Keratinocyte (primary cell): ENCODE results near the gene SUFU. TPM values are rescaled to one million over a fixed set of nuclear protein-coding genes. Genes with fewer than 3 reads are reported as not detected.

ENCODE experiments used
- DNase-seq: peaks from one replicate; pipeline ENCODE4 v3.0.0-alpha.2; 2011; ENCODE audit warnings: low read depth, missing footprints, low spot score
- FAIRE-seq: peaks from 2 replicates; lab custom pipeline; 2011; peaks lifted over from hg19 to GRCh38; lab: Jason Lieb, UNC
- H2AFZ ChIP-seq: 2 replicates; pipeline ENCODE4 v1.6.0; 2012; ENCODE audit warnings: low read length, control low read depth, inconsistent platforms; ENCODE audit not compliant: control insufficient read depth
- H3K27ac ChIP-seq: 2 replicates; pipeline ENCODE4 v1.5.1; 2011; ENCODE audit warnings: low read length; ENCODE audit not compliant: control insufficient read depth, insufficient read depth
- H3K27me3 ChIP-seq: 3 replicates; pipeline ENCODE4 v1.6.0; 2011; ENCODE audit warnings: low read length; ENCODE audit not compliant: control insufficient read depth, insufficient read depth; ENCODE audit errors: extremely low read depth
- H3K36me3 ChIP-seq, 2 experiments: 2 replicates in 1 of 2; 3 replicates in 1 of 2; pipeline ENCODE4 v1.5.1; 2011; ENCODE audit warnings: low read length in 2 of 2, mild to moderate bottlenecking in 1 of 2; ENCODE audit not compliant: control insufficient read depth in 2 of 2, insufficient read depth in 2 of 2; ENCODE audit errors: extremely low read depth in 1 of 2
- H3K4me1 ChIP-seq: 3 replicates; pipeline ENCODE4 v1.5.1; 2011; ENCODE audit warnings: low read length; ENCODE audit not compliant: control insufficient read depth, insufficient read depth; ENCODE audit errors: extremely low read depth
- H3K4me2 ChIP-seq: 3 replicates; pipeline ENCODE4 v1.6.0; 2011; ENCODE audit warnings: low read depth, low read length; ENCODE audit not compliant: control insufficient read depth, insufficient read depth; ENCODE audit errors: extremely low read depth
- H3K4me3 ChIP-seq, 3 experiments: fragments of 200-600 bp in 1 of 3; sonication (generic) in 1 of 3; 2 replicates in 2 of 3; 3 replicates in 1 of 3; pipeline ENCODE4 v1.5.1; 2011 to 2016; ENCODE audit warnings: low read length in 3 of 3, mild to moderate bottlenecking in 3 of 3, control low read depth in 2 of 3, inconsistent platforms in 1 of 3, low read depth in 1 of 3, mixed read lengths in 1 of 3, mixed run types in 1 of 3, moderate library complexity in 1 of 3; ENCODE audit not compliant: control insufficient read depth in 2 of 3, insufficient read depth in 2 of 3; ENCODE audit errors: extremely low read depth in 1 of 3
- H3K79me2 ChIP-seq: 2 replicates; pipeline ENCODE4 v1.6.0; 2012; ENCODE audit warnings: low read length; ENCODE audit not compliant: control insufficient read depth, insufficient read depth
- H3K9ac ChIP-seq: 3 replicates; pipeline ENCODE4 v1.6.0; 2011; ENCODE audit warnings: low read length; ENCODE audit not compliant: control insufficient read depth, insufficient read depth; ENCODE audit errors: extremely low read depth
- H3K9me1 ChIP-seq: 3 replicates; pipeline ENCODE4 v1.6.0; 2011; ENCODE audit warnings: low read length; ENCODE audit not compliant: control insufficient read depth, insufficient read depth; ENCODE audit errors: extremely low read depth
- H3K9me3 ChIP-seq: 2 replicates; pipeline ENCODE4 v1.5.1; 2012; ENCODE audit warnings: low read depth, low read length; ENCODE audit not compliant: control insufficient read depth
- H4K20me1 ChIP-seq: 3 replicates; pipeline ENCODE4 v1.6.0; 2011; ENCODE audit warnings: low read length; ENCODE audit not compliant: control insufficient read depth, insufficient read depth; ENCODE audit errors: extremely low read depth
- EZH2 ChIP-seq: IDR thresholded peaks from one replicate; pipeline ENCODE4 v1.6.1; 2012; ENCODE audit warnings: inconsistent platforms, mild to moderate bottlenecking, low read length, moderate library complexity
- dilution Hi-C: fragments of 300-500 bp; cut with MboI; formaldehyde crosslinking; loops from one replicate; pipeline ENCODE4 v1.7.0; 2020; ENCODE audit warnings: low sequenced_read_pairs; ENCODE audit not compliant: extremely low pct_ligation_motif_present
- polyA plus RNA-seq, 5 experiments: library from polyadenylated mRNA; depleted of rRNA in 3 of 5; stranded (reverse) in 3 of 5; stranded (forward) in 1 of 5; unstranded in 1 of 5; fragments of >200 nt; gene quantifications; 1 replicate in 1 of 5; 2 replicates in 3 of 5; 3 replicates in 1 of 5; pipeline versions ENCODE4 v1.2.1 to v1.2.3, GENCODE V29; 2011 to 2012; ENCODE audit warnings: missing spikeins in 2 of 5, low read depth in 1 of 5, low replicate concordance in 1 of 5
- TF ChIP-seq, protein P1 (sequence below), 3 experiments: IDR thresholded peaks in 1 of 3; conservative IDR thresholded peaks in 1 of 3; optimal IDR thresholded peaks in 1 of 3; 2 replicates in 2 of 3; 3 replicates in 1 of 3; pipeline versions ENCODE3 to v1.5.1; 2011; ENCODE audit warnings: low read length in 3 of 3, mild to moderate bottlenecking in 3 of 3, moderate library complexity in 2 of 3, control low read depth in 1 of 3, inconsistent platforms in 1 of 3; ENCODE audit not compliant: insufficient read depth in 2 of 3; ENCODE audit errors: extremely low read depth in 1 of 3

The SUFU gene
- polyA plus RNA-seq, 1 donor (not counting 4 experiments of a cell fraction or from before 2014, with no cell fraction given), result 3.7 TPM

DNA sequence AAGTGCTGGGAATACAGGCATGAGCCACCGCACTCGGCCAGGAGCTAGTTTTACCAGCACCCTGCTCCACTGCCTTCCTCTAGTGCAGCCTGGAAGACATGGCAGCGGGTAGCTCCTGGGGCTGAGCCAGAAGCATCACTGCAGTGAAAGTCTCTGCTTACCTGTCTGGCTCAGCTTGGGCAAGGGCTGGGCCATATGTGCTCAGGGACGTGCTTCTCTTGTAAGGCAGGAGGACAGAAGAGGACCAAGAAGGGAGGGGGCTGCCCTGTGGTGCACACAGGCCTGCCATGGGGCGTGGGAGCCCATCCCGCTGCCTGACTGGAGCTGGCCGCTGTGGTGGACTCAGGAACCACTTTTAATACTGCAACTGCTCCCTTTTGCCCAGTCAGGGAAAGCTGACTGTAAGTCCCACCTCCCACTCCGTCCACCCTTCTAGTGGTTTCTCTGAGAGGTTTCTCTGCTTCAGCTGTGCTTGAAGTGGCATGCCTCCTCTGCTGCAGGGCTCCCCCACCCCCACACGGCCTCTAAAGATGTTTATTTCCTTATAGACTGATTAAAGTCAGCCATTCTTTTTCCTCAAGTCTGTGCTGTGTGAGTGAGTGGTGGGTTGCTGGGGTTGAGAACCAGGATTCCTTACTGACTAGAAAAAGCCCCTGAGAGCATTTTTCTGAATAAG lies 27.2 kb upstream of the SUFU start:
- H3K27ac ChIP-seq, result no peak overlapping the region
- no peaks in the 10 kb centered on the region for H3K27me3 ChIP-seq
- H2AFZ ChIP-seq, result no peak overlapping the region
- no peaks in the 10 kb centered on the region for H3K4me1 ChIP-seq
- H3K9ac ChIP-seq, result no peak overlapping the region
- FAIRE-seq (no peak), DNase-seq (no peak)
- dilution Hi-C loops, result no loop called here
- H3K9me1 ChIP-seq, result no peaks in the 10 kb centered on the region
- no peak for TF ChIP-seq EZH2
- TF ChIP-seq, protein P1, sequence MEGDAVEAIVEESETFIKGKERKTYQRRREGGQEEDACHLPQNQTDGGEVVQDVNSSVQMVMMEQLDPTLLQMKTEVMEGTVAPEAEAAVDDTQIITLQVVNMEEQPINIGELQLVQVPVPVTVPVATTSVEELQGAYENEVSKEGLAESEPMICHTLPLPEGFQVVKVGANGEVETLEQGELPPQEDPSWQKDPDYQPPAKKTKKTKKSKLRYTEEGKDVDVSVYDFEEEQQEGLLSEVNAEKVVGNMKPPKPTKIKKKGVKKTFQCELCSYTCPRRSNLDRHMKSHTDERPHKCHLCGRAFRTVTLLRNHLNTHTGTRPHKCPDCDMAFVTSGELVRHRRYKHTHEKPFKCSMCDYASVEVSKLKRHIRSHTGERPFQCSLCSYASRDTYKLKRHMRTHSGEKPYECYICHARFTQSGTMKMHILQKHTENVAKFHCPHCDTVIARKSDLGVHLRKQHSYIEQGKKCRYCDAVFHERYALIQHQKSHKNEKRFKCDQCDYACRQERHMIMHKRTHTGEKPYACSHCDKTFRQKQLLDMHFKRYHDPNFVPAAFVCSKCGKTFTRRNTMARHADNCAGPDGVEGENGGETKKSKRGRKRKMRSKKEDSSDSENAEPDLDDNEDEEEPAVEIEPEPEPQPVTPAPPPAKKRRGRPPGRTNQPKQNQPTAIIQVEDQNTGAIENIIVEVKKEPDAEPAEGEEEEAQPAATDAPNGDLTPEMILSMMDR (optimal IDR thresholded peaks at IDR 0.05 in 1 of 3, IDR thresholded peaks at IDR 0.05 in 1 of 3, conservative IDR thresholded peaks at IDR 0.05 in 1 of 3; ENCODE audit: extremely low read depth in 1 of 3, insufficient read depth in 2 of 3, low read length in 3 of 3), result no peak
- no peak overlapping the region for H3K4me2 ChIP-seq
- no peaks in the 10 kb centered on the region for H3K9me3 ChIP-seq
- no peaks in the 10 kb centered on the region for H4K20me1 ChIP-seq
- H3K79me2 ChIP-seq, result no peaks in the 10 kb centered on the region
- peaks cover 0 to 18% of the 10 kb centered on the region in 2 experiments for H3K36me3 ChIP-seq
- H3K4me3 ChIP-seq, result no peak overlapping the region

DNA sequence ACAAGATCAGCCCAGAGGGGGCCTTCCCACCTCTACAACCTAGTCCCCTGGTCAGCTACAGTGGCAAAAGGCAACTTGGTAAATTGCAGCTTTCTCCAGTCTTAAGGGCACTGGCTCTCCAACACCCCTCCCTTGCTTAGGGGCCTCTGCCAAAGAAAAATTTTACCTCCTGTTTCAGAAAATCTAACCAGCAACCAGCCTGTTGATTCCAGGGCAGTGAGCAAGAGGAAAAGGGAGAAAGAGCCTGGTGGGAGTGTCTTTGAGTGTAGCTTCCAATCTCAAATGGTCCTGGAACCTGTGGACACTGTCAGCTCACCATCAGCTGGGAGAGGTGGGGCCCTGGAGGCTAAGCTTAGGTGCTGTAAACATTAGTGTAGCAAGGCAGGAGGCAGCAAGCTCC lies 24.1 kb upstream of the SUFU start:
- Histone ChIP-seq H3K36me3 (peaks cover 17 to 41% of the 10 kb centered on the region in 2 experiments), H3K9me3 (no peaks in the 10 kb centered on the region), H3K4me2 (no peak overlapping the region), H3K4me1 (no peaks in the 10 kb centered on the region), H2AFZ (no peak overlapping the region), H3K9me1 (no peaks in the 10 kb centered on the region), H3K4me3 (no peak overlapping the region), H4K20me1 (no peaks in the 10 kb centered on the region), H3K79me2 (no peaks in the 10 kb centered on the region), H3K27me3 (no peaks in the 10 kb centered on the region), H3K27ac (no peak overlapping the region), H3K9ac (no peak overlapping the region)
- dilution Hi-C loops, result no loop called here
- no peak for FAIRE-seq
- no peak for DNase-seq
- TF ChIP-seq, protein P1 (optimal IDR thresholded peaks at IDR 0.05 in 1 of 3, IDR thresholded peaks at IDR 0.05 in 1 of 3, conservative IDR thresholded peaks at IDR 0.05 in 1 of 3; ENCODE audit: extremely low read depth in 1 of 3, insufficient read depth in 2 of 3, low read length in 3 of 3), result no peak
- no peak for TF ChIP-seq EZH2
